ENCODE data around the gene PRKRIP1.
"Not testable (repeated sequence)": the region's sequence is repeated elsewhere in the genome, so short reads cannot be mapped to it uniquely, and the experiment has no call there.

The PRKRIP1 gene

GRCh38 chr7:102447311-102447710, 51.1 kb downstream of the PRKRIP1 start:
- no peak overlapping the region for H3K4me3 ChIP-seq
- no peak for TF ChIP-seq CTCF (IDR thresholded peaks at IDR 0.05)
- no peak for DNase-seq (ENCODE audit: low spot score)
- no peak overlapping the region for H3K27ac ChIP-seq

- DNase-seq (ENCODE audit: low spot score): no peak
- Histone ChIP-seq H3K27ac (no peak overlapping the region), H3K4me3 (no peak overlapping the region)
- no peak for TF ChIP-seq CTCF (IDR thresholded peaks at IDR 0.05)
Measured at GRCh38 chr7:102449136-102449535, 53.0 kb downstream of the PRKRIP1 start.

GRCh38 chr7:102450242-102450641, 54.1 kb downstream of the PRKRIP1 start:
- TF ChIP-seq CTCF (IDR thresholded peaks at IDR 0.05): no peak
- DNase-seq (ENCODE audit: low spot score): no peak
- no peak overlapping the region for H3K4me3 ChIP-seq
- H3K27ac ChIP-seq: no peak overlapping the region

GRCh38 chr7:102451371-102452054, 55.4 kb downstream of the PRKRIP1 start:
- no peak overlapping the region for H3K4me3 ChIP-seq
- H3K27ac ChIP-seq: no peak overlapping the region

GRCh38 chr7:102452451-102452850, 56.3 kb downstream of the PRKRIP1 start:
- Histone ChIP-seq H3K27ac (no peak overlapping the region), H3K4me3 (no peak overlapping the region)
- no peak for TF ChIP-seq CTCF (IDR thresholded peaks at IDR 0.05)
- DNase-seq (ENCODE audit: low spot score): no peak

More at GRCh38 chr7:102451371-102452054, 55.4 kb downstream of the PRKRIP1 start:
- no peak for DNase-seq (ENCODE audit: low spot score)
- TF ChIP-seq CTCF (IDR thresholded peaks at IDR 0.05): no peak

GRCh38 chr7:102453319-102453718, 57.2 kb downstream of the PRKRIP1 start:
- no peak for DNase-seq (ENCODE audit: low spot score)
- Histone ChIP-seq H3K4me3 (no peak overlapping the region), H3K27ac (no peak overlapping the region)
- no peak for TF ChIP-seq CTCF (IDR thresholded peaks at IDR 0.05)

- Histone ChIP-seq H3K4me3 (no peak overlapping the region), H3K27ac (no peak overlapping the region)
- DNase-seq (ENCODE audit: low spot score): no peak
- TF ChIP-seq CTCF (IDR thresholded peaks at IDR 0.05): no peak
Measured at GRCh38 chr7:102454468-102454867, 58.3 kb downstream of the PRKRIP1 start.

GRCh38 chr7:102454932-102455331, 58.8 kb downstream of the PRKRIP1 start:
- H3K4me3 ChIP-seq; H3K27ac ChIP-seq; DNase-seq (ENCODE audit: low spot score): not testable (repeated sequence)
